ENCODE data around the gene PRPF4.
A peak's percentile ranks its signal among the peaks of the same experiment; 100 is the strongest.

PRPF4 gene

DNA sequence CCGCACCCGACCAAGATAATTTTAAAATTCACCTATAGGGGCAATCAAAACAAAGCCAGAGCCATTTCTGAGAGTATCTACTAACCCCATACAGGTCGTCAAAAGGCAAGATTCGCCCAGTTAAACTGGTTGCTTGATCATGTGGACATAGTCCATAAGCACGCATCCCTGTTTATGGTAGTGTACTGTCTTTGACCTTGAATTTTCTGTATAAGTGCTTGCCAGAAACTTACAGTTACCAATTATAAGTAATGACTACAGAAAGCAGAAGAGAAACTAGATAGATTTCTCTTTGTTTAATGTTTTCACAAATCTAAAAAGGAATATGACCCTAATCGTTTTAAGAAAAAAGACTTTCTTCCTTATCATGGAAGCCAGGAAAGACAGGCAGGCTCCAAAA, 28.5 kb upstream of the PRPF4 start:
- no peak for TF ChIP-seq YY1 (IDR thresholded peaks at IDR 0.05; ENCODE audit: low read depth)
- TF ChIP-seq FOXM1 (IDR thresholded peaks at IDR 0.05; ENCODE audit: borderline replicate concordance, low read depth) = no peak
- TF ChIP-seq EGR1 (IDR thresholded peaks at IDR 0.05) = no peak
- TF ChIP-seq TEAD4 (IDR thresholded peaks at IDR 0.05) = no peak
- TF ChIP-seq CREB1 (IDR thresholded peaks at IDR 0.05; ENCODE audit: low read depth) = no peak
- TF ChIP-seq NFIC (IDR thresholded peaks at IDR 0.05) = no peak
- TF ChIP-seq, protein P1, sequence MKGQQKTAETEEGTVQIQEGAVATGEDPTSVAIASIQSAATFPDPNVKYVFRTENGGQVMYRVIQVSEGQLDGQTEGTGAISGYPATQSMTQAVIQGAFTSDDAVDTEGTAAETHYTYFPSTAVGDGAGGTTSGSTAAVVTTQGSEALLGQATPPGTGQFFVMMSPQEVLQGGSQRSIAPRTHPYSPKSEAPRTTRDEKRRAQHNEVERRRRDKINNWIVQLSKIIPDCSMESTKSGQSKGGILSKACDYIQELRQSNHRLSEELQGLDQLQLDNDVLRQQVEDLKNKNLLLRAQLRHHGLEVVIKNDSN (IDR thresholded peaks at IDR 0.05) = no peak
- TF ChIP-seq CEBPB (IDR thresholded peaks at IDR 0.05) = no peak
- TF ChIP-seq RAD21 (IDR thresholded peaks at IDR 0.05; ENCODE audit: low read depth) = no peak
- TF ChIP-seq, protein P2, sequence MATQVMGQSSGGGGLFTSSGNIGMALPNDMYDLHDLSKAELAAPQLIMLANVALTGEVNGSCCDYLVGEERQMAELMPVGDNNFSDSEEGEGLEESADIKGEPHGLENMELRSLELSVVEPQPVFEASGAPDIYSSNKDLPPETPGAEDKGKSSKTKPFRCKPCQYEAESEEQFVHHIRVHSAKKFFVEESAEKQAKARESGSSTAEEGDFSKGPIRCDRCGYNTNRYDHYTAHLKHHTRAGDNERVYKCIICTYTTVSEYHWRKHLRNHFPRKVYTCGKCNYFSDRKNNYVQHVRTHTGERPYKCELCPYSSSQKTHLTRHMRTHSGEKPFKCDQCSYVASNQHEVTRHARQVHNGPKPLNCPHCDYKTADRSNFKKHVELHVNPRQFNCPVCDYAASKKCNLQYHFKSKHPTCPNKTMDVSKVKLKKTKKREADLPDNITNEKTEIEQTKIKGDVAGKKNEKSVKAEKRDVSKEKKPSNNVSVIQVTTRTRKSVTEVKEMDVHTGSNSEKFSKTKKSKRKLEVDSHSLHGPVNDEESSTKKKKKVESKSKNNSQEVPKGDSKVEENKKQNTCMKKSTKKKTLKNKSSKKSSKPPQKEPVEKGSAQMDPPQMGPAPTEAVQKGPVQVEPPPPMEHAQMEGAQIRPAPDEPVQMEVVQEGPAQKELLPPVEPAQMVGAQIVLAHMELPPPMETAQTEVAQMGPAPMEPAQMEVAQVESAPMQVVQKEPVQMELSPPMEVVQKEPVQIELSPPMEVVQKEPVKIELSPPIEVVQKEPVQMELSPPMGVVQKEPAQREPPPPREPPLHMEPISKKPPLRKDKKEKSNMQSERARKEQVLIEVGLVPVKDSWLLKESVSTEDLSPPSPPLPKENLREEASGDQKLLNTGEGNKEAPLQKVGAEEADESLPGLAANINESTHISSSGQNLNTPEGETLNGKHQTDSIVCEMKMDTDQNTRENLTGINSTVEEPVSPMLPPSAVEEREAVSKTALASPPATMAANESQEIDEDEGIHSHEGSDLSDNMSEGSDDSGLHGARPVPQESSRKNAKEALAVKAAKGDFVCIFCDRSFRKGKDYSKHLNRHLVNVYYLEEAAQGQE (IDR thresholded peaks at IDR 0.05; ENCODE audit: low read depth) = no peak
- TF ChIP-seq ZBTB7A (IDR thresholded peaks at IDR 0.05; ENCODE audit: low read depth) = no peak

DNA sequence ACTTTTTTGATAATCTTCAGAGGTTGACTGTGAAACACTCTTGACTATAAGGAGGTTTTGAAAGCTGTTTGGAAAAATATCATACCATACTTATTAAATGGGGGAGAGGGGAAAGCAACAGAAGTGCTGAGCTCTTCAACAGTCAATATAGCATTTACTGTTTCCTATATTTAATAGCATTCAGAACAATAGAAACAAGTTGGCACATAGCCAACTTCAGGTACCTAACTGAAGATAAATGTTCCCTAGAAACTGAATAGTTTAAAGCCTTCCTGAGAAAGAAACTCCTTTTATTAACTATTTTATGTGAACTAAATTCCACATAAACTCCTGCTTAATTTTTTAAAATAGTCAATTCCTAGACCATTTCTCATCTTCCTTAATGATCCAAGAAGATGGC, 27.8 kb upstream of the PRPF4 start:
- TF ChIP-seq CEBPB (IDR thresholded peaks at IDR 0.05) (no peak), NFIC (IDR thresholded peaks at IDR 0.05) (peak; percentile 72)

DNA sequence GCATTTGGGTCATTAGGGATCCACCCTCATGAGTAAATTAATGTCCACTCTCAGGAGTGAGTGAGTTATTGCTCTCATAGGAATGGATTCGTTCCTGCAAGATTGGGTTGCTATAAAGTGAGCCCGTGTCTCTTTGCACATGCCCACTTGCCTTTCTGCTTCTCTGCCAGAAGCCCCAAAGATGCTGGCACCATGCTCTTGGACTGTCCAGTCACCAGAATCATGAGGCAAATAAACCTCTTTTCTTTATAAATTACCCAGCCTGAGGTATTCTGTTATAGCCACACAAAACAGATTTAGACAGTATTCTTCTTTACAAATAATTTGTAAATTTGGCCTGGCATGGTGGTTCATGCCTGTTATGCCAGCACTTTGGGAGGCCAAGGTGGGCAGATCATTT, 24.7 kb upstream of the PRPF4 start:
- TF ChIP-seq EP300 (IDR thresholded peaks at IDR 0.05; ENCODE audit: borderline replicate concordance) = no peak
- no peak for TF ChIP-seq CEBPB (IDR thresholded peaks at IDR 0.05)
- no peak for TF ChIP-seq NFIC (IDR thresholded peaks at IDR 0.05)
- TF ChIP-seq ZBTB7A (IDR thresholded peaks at IDR 0.05; ENCODE audit: low read depth) = no peak
- TF ChIP-seq, protein P3, sequence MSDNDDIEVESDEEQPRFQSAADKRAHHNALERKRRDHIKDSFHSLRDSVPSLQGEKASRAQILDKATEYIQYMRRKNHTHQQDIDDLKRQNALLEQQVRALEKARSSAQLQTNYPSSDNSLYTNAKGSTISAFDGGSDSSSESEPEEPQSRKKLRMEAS (IDR thresholded peaks at IDR 0.05) = no peak
- no peak for TF ChIP-seq TAF1 (IDR thresholded peaks at IDR 0.05; ENCODE audit: low read depth)
- no peak for TF ChIP-seq EGR1 (IDR thresholded peaks at IDR 0.05)
- no peak for TF ChIP-seq YY1 (IDR thresholded peaks at IDR 0.05; ENCODE audit: low read depth)
- no peak for TF ChIP-seq TCF12 (IDR thresholded peaks at IDR 0.05; ENCODE audit: low read depth)
- TF ChIP-seq CREB1 (IDR thresholded peaks at IDR 0.05; ENCODE audit: low read depth) = no peak
- TF ChIP-seq, protein P2 (IDR thresholded peaks at IDR 0.05; ENCODE audit: low read depth) = no peak
- TF ChIP-seq RAD21 (IDR thresholded peaks at IDR 0.05; ENCODE audit: low read depth) = no peak
- TF ChIP-seq TEAD4 (IDR thresholded peaks at IDR 0.05) = no peak
- TF ChIP-seq, protein P1 (IDR thresholded peaks at IDR 0.05) = no peak
- TF ChIP-seq FOXM1 (IDR thresholded peaks at IDR 0.05; ENCODE audit: borderline replicate concordance, low read depth) = no peak

DNA sequence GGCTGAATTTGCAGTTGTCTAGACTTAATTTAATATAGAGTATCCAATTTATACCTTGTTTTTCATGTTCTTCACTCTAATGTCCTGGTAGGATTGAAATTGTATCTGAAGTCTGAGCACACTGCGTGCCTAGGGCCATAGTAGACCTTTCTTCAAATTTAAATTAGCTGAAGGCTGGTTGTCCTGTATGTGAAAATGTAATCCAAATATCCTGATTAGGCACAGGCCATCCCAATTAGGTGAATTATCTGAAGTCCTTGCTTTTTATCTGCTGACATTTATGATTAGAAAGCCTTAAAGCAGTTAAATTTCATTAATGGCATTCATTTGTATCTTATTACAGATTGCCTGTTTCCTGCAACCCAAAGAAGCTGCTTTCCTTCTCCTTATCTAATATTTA, 20.5 kb upstream of the PRPF4 start:
- no peak for TF ChIP-seq RAD21 (IDR thresholded peaks at IDR 0.05; ENCODE audit: low read depth)

DNA sequence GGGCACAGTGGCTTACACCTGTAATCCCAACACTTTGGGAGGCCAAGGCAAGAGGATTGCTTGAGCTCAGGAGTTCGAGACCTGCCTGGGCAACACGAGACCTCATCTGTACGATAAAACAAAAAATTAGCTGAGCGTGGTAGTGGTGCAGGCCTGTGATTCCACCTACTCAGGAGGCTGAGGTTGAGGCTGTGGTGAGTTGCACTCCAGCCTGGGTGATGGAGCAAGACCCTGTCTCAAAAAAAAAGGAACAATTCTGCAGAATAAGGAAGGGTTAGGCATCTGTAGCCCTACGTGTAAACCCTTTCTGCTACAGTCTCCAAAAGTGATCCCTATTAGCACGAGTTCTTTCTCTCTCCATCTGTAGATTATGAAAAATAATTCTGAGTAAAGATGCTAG, 20.0 kb upstream of the PRPF4 start:
- TF ChIP-seq, protein P2 (IDR thresholded peaks at IDR 0.05; ENCODE audit: low read depth) = no peak
- TF ChIP-seq RAD21 (IDR thresholded peaks at IDR 0.05; ENCODE audit: low read depth) (no peak), TAF1 (IDR thresholded peaks at IDR 0.05; ENCODE audit: low read depth) (no peak), NFIC (IDR thresholded peaks at IDR 0.05) (no peak), YY1 (IDR thresholded peaks at IDR 0.05; ENCODE audit: low read depth) (no peak), FOXM1 (IDR thresholded peaks at IDR 0.05; ENCODE audit: borderline replicate concordance, low read depth) (no peak), TCF12 (IDR thresholded peaks at IDR 0.05; ENCODE audit: low read depth) (no peak), EP300 (IDR thresholded peaks at IDR 0.05; ENCODE audit: borderline replicate concordance) (no peak), EGR1 (IDR thresholded peaks at IDR 0.05) (no peak), ZBTB7A (IDR thresholded peaks at IDR 0.05; ENCODE audit: low read depth) (no peak), CEBPB (IDR thresholded peaks at IDR 0.05) (no peak), CREB1 (IDR thresholded peaks at IDR 0.05; ENCODE audit: low read depth) (no peak), TEAD4 (IDR thresholded peaks at IDR 0.05) (no peak)
- TF ChIP-seq, protein P3 (IDR thresholded peaks at IDR 0.05) = no peak
- TF ChIP-seq, protein P1 (IDR thresholded peaks at IDR 0.05) = no peak

All from Ishikawa (cell line).